OCI-LY7 (cell line): ENCODE data around the gene LILRB2.
"Not testable (repeated sequence)": the region's sequence is repeated elsewhere in the genome, so short reads cannot be mapped to it uniquely, and the experiment has no call there.

Experiments
- CTCF ChIP-seq: fragments of 200-600 bp; sonication (generic); conservative IDR thresholded peaks from 2 replicates; pipeline ENCODE4 v1.5.1; 2014; ENCODE audit warnings: mild to moderate bottlenecking, antibody characterized with exemption, low read length, moderate library complexity, mixed read lengths
- EZH2phosphoT487 ChIP-seq: fragments of 200-600 bp; sonication (generic); IDR thresholded peaks from 2 replicates; pipeline ENCODE4 v1.6.1; 2018; ENCODE audit warnings: low read depth, borderline replicate concordance, mild to moderate bottlenecking, mixed run types, antibody characterized with exemption, low read length, moderate library complexity, mixed read lengths

DNA sequence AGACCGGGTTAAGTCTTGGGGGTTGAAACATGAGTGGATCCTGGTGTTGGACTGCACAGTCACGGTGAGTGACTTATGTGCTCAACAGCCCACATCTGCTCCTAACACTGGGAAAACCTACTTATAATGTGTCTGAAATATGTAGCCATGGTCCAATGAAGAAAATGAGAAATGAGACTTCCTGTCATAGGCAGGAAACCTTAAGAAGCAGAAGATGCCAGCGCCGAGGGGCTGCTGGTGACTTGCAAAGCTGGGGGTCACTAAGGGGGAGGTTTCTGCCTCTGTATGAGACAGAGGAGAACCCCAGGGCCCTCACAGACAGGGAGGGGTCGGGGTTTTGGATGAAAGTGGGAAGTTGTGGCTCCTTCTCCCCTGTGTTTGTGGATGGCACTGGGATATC, 8.7 kb downstream of the LILRB2 start:
- not testable (repeated sequence) for TF ChIP-seq CTCF, EZH2phosphoT487
